ENCODE measurements around the gene TAC4.

DNA sequence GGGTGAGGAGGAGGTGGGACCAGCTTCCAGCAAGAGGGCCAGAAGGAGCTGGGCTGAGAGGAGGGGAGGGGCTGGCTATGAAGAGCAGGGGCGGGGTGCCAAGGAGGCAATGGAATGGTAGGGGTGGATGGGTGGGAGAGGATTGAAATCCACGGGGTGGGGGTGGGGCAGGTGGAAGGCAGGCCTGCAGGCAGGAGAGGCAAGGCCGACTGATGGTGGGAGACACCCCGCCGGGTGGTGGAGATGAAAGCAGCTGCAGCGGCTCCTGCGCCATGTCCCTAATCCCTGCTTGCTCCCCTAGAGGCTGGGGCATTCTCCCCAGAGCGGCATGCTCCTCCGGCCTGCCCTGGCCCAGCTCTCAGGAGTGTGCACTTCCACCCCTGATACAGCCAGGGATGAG lies 27.8 kb upstream of the TAC4 start:
- TF ChIP-seq FOXA1 (IDR thresholded peaks at IDR 0.05) (no peak), TAF1 (conservative IDR thresholded peaks at IDR 0.05) (no peak), JUND (IDR thresholded peaks at IDR 0.05) (no peak), NR2F2 (IDR thresholded peaks at IDR 0.05) (no peak), HNF4A (conservative IDR thresholded peaks at IDR 0.05) (no peak)
- TF ChIP-seq, protein P1, sequence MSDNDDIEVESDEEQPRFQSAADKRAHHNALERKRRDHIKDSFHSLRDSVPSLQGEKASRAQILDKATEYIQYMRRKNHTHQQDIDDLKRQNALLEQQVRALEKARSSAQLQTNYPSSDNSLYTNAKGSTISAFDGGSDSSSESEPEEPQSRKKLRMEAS (IDR thresholded peaks at IDR 0.05) = no peak
- TF ChIP-seq, protein P2, sequence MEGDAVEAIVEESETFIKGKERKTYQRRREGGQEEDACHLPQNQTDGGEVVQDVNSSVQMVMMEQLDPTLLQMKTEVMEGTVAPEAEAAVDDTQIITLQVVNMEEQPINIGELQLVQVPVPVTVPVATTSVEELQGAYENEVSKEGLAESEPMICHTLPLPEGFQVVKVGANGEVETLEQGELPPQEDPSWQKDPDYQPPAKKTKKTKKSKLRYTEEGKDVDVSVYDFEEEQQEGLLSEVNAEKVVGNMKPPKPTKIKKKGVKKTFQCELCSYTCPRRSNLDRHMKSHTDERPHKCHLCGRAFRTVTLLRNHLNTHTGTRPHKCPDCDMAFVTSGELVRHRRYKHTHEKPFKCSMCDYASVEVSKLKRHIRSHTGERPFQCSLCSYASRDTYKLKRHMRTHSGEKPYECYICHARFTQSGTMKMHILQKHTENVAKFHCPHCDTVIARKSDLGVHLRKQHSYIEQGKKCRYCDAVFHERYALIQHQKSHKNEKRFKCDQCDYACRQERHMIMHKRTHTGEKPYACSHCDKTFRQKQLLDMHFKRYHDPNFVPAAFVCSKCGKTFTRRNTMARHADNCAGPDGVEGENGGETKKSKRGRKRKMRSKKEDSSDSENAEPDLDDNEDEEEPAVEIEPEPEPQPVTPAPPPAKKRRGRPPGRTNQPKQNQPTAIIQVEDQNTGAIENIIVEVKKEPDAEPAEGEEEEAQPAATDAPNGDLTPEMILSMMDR (IDR thresholded peaks at IDR 0.05; ENCODE audit: low read depth, low read length, missing input control) = no peak
- TF ChIP-seq, protein P3, sequence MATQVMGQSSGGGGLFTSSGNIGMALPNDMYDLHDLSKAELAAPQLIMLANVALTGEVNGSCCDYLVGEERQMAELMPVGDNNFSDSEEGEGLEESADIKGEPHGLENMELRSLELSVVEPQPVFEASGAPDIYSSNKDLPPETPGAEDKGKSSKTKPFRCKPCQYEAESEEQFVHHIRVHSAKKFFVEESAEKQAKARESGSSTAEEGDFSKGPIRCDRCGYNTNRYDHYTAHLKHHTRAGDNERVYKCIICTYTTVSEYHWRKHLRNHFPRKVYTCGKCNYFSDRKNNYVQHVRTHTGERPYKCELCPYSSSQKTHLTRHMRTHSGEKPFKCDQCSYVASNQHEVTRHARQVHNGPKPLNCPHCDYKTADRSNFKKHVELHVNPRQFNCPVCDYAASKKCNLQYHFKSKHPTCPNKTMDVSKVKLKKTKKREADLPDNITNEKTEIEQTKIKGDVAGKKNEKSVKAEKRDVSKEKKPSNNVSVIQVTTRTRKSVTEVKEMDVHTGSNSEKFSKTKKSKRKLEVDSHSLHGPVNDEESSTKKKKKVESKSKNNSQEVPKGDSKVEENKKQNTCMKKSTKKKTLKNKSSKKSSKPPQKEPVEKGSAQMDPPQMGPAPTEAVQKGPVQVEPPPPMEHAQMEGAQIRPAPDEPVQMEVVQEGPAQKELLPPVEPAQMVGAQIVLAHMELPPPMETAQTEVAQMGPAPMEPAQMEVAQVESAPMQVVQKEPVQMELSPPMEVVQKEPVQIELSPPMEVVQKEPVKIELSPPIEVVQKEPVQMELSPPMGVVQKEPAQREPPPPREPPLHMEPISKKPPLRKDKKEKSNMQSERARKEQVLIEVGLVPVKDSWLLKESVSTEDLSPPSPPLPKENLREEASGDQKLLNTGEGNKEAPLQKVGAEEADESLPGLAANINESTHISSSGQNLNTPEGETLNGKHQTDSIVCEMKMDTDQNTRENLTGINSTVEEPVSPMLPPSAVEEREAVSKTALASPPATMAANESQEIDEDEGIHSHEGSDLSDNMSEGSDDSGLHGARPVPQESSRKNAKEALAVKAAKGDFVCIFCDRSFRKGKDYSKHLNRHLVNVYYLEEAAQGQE (IDR thresholded peaks at IDR 0.05) = no peak
